GM21367 (cell line): Measurements from ENCODE around the gene CAPN7.

Source experiments
- ATAC-seq: cut with Tn5 transposase; IDR thresholded peaks from one replicate; pipeline ENCODE4 v1.9.1; 2021; ENCODE audit not compliant: unreplicated experiment

Gene CAPN7

GRCh38 chr3:15294929-15295328 is 88.9 kb downstream of the CAPN7 start:
- no peak for ATAC-seq

GRCh38 chr3:15295506-15295905 is 89.5 kb downstream of the CAPN7 start:
- ATAC-seq = no peak

GRCh38 chr3:15297608-15298350 is 91.7 kb downstream of the CAPN7 start:
- no peak for ATAC-seq

GRCh38 chr3:15298504-15298903 is 92.5 kb downstream of the CAPN7 start:
- ATAC-seq = no peak

GRCh38 chr3:15299036-15299435 is 93.0 kb downstream of the CAPN7 start:
- ATAC-seq = no peak

GRCh38 chr3:15300323-15301078 is 94.5 kb downstream of the CAPN7 start:
- no peak for ATAC-seq

GRCh38 chr3:15301761-15302160 is 95.7 kb downstream of the CAPN7 start:
- ATAC-seq = no peak
